K562 (cell line): ENCODE measurements around the gene SLC1A7. TPM values are rescaled to one million over a fixed set of nuclear protein-coding genes. Genes with fewer than 3 reads are reported as not detected.

Experiments
- CC2D1A ChIP-seq: fragments of 450-650 bp; IDR thresholded peaks from 2 replicates; pipeline ENCODE4 v1.6.1; 2017; ENCODE audit warnings: mild to moderate bottlenecking
- FOXM1 ChIP-seq, 2 experiments: fragments of 450-650 bp in 1 of 2; sonication (generic) in 1 of 2; formaldehyde crosslinking in 1 of 2; IDR thresholded peaks; 2 replicates each; pipeline versions ENCODE4 v1.6.1 to v1.9.0; 2017 to 2022; ENCODE audit warnings: low read depth in 2 of 2, mild to moderate bottlenecking in 2 of 2, missing genetic modification reagents in 1 of 2, moderate library complexity in 1 of 2
- HDAC1 ChIP-seq, 2 experiments: fragments of 450-650 bp; IDR thresholded peaks; 2 replicates each; pipeline ENCODE4 v1.6.1; 2016 to 2017; ENCODE audit warnings: inconsistent platforms in 1 of 2, mild to moderate bottlenecking in 1 of 2, moderate library complexity in 1 of 2
- PATZ1 ChIP-seq: fragments of 250-450 bp; sonication (Bioruptor Pico); IDR thresholded peaks from 2 replicates; pipeline ENCODE4 v1.5.0; 2020; ENCODE audit warnings: mild to moderate bottlenecking, borderline replicate concordance
- RBM14 ChIP-seq: fragments of 200-400 bp; formaldehyde crosslinking; IDR thresholded peaks from 2 replicates; pipeline ENCODE4 v1.6.1; 2018; ENCODE audit warnings: low read depth, mild to moderate bottlenecking, low read length, moderate library complexity, borderline replicate concordance; ENCODE audit not compliant: insufficient read depth
- SFPQ ChIP-seq: fragments of 200-400 bp; formaldehyde crosslinking; IDR thresholded peaks from 2 replicates; pipeline ENCODE4 v1.6.1; 2017; ENCODE audit warnings: mild to moderate bottlenecking, low read depth, low read length, moderate library complexity
- SIN3B ChIP-seq: fragments of 450-650 bp; IDR thresholded peaks from 2 replicates; pipeline ENCODE4 v1.6.1; 2017; ENCODE audit warnings: low read depth, mild to moderate bottlenecking, moderate library complexity
- SRF ChIP-seq, 2 experiments: fragments of 250-450, 450-650 bp in 1 of 2; sonication (Bioruptor Pico) in 1 of 2; sonication (generic) in 1 of 2; formaldehyde crosslinking; IDR thresholded peaks; 2 replicates each; pipeline versions ENCODE4 v1.5.0 to v1.5.1; 2020 to 2022; ENCODE audit warnings: mild to moderate bottlenecking in 1 of 2, missing genetic modification reagents in 1 of 2
- ZFP91 ChIP-seq: sonication (generic); formaldehyde crosslinking; IDR thresholded peaks from 2 replicates; pipeline ENCODE4 v1.8.0; 2022; ENCODE audit warnings: mild to moderate bottlenecking, missing genetic modification reagents
- ZNF212 ChIP-seq: fragments of 450-650 bp; formaldehyde crosslinking; IDR thresholded peaks from 2 replicates; pipeline ENCODE4 v1.4.0; 2020; ENCODE audit warnings: mild to moderate bottlenecking
- ZNF668 ChIP-seq: fragments of 250-450 bp; sonication (Bioruptor Pico); IDR thresholded peaks from 2 replicates; pipeline ENCODE4 v1.8.0; 2022; ENCODE audit warnings: mild to moderate bottlenecking, inconsistent platforms
- ZNF778 ChIP-seq: fragments of 450-650 bp; formaldehyde crosslinking; IDR thresholded peaks from 2 replicates; pipeline ENCODE4 v1.4.0; 2020; ENCODE audit warnings: mild to moderate bottlenecking, moderate library complexity
- polyA plus RNA-seq, 8 experiments: library from polyadenylated mRNA; depleted of rRNA in 4 of 8; stranded (reverse) in 5 of 8; unstranded in 3 of 8; fragments of >200 nt; fragmentation: Nextera tagmentation in 2 of 8; fragmentation: Illumina TruSeq in 1 of 8; extraction: Ambion mirVana in 2 of 8; extraction: Trizol in 1 of 8; gene quantifications; 2 replicates each; pipeline versions ENCODE4 v1.2.1 to v1.2.3, GENCODE V29; 2011 to 2014; ENCODE audit warnings: inconsistent platforms in 1 of 8, missing spikeins in 1 of 8
- total RNA-seq, 7 experiments: library from RNA; depleted of rRNA in 6 of 7; stranded (reverse); fragments of >200 nt in 6 of 7; fragmentation: Illumina TruSeq in 2 of 7; extraction: Trizol in 2 of 7; gene quantifications; 2 replicates each; pipeline versions ENCODE4 v1.2.1 to v1.2.3, GENCODE V29; 2011 to 2021; ENCODE audit warnings: low replicate concordance in 1 of 7
- TF ChIP-seq, protein P1 (sequence below): fragments of 200-800 bp; sonication (Bioruptor generic); IDR thresholded peaks from 2 replicates; pipeline ENCODE4 v1.6.1; 2017; ENCODE audit warnings: missing genetic modification characterization, missing compliant biosample characterization
- TF ChIP-seq, protein P2 (sequence below): sonication (generic); formaldehyde crosslinking; IDR thresholded peaks from 2 replicates; pipeline ENCODE4 v1.8.1; 2023; ENCODE audit warnings: mild to moderate bottlenecking, missing genetic modification reagents, moderate library complexity

SLC1A7 gene
- total and polyA plus RNA-seq, 9 of the 15 experiments (the other 6 are each of a cell fraction or from before 2014, with no cell fraction given): 0.07 TPM; not detected in 8

DNA sequence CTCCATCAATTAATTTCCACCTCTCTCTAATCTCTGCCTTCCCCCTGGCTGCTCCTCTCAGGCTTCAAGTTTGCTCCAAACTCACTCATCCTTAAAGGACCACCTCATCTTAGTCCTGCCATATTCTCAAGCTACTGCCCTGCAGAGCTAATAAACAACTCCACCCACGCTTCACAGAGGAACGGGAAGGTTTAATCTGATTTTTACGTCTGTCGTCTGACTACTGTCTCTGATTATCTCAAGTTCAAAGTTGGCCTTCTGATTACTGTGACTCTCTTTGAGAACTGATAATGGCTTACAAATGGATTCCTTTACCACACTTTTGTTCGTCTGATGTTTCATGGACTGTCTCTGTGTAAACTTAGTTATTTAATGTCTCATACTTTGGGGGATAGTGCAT is 46.6 kb upstream of the SLC1A7 start (continued):
- TF ChIP-seq, protein P1, sequence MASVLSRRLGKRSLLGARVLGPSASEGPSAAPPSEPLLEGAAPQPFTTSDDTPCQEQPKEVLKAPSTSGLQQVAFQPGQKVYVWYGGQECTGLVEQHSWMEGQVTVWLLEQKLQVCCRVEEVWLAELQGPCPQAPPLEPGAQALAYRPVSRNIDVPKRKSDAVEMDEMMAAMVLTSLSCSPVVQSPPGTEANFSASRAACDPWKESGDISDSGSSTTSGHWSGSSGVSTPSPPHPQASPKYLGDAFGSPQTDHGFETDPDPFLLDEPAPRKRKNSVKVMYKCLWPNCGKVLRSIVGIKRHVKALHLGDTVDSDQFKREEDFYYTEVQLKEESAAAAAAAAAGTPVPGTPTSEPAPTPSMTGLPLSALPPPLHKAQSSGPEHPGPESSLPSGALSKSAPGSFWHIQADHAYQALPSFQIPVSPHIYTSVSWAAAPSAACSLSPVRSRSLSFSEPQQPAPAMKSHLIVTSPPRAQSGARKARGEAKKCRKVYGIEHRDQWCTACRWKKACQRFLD (CRISPR knock-in tag): no peak
- TF ChIP-seq SIN3B (no peak), SRF (CRISPR knock-in tag; IDR thresholded peaks at IDR 0.05) (no peak), RBM14 (no peak), ZNF668 (no peak), ZNF212 (no peak), HDAC1 (IDR thresholded peaks at IDR 0.05) (no peak), PATZ1 (CRISPR knock-in tag) (no peak), CC2D1A (no peak), ZFP91 (CRISPR knock-in tag) (no peak), SFPQ (no peak), ZNF778 (CRISPR knock-in tag) (no peak), FOXM1 (IDR thresholded peaks at IDR 0.05; ENCODE audit: low read depth) (no peak), FOXM1 (CRISPR knock-in tag; IDR thresholded peaks at IDR 0.05; ENCODE audit: low read depth) (no peak)
- TF ChIP-seq, protein P2, sequence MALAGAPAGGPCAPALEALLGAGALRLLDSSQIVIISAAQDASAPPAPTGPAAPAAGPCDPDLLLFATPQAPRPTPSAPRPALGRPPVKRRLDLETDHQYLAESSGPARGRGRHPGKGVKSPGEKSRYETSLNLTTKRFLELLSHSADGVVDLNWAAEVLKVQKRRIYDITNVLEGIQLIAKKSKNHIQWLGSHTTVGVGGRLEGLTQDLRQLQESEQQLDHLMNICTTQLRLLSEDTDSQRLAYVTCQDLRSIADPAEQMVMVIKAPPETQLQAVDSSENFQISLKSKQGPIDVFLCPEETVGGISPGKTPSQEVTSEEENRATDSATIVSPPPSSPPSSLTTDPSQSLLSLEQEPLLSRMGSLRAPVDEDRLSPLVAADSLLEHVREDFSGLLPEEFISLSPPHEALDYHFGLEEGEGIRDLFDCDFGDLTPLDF: no peak
